HL-60/S4 (cell line): ENCODE measurements around the gene RUNX1.

Experiments used
- in situ Hi-C: fragments of 300-500 bp; cut with MboI; formaldehyde crosslinking; loops from 2 replicates; pipeline ENCODE4 v1.14.3; 2022; ENCODE audit warnings: low sequenced_read_pairs

RUNX1 gene

GRCh38 chr21:35038772-35039319, 10.3 kb downstream of the RUNX1 start:
- in situ Hi-C loops = no loop called here

- in situ Hi-C loops = no loop called here
These were observed 11.7 kb downstream of the RUNX1 start for GRCh38 chr21:35037384-35037765.

- in situ Hi-C loops = no loop called here
These were observed 12.4 kb downstream of the RUNX1 start for GRCh38 chr21:35036465-35037383.

DNA sequence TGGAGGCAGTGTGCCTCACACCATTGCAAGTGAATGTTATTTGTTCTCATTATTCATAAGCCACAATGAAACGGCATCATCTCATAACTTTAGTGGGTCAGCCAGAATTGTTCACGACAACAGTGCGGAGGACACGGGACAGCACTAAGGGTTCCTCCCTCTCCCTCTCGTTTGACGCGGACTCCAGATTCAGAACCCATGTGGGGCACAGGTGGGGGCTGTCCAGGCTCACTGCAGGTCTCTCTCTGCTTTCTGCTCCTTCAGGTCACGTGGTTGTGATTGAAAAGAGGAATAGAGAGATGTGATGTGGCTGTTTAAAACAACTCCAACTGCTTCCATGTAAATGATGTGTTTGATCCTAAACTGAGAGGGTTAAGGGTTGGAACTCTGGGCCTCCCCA, 13.5 kb downstream of the RUNX1 start:
- in situ Hi-C loops = no loop called here

- in situ Hi-C loops = no loop called here
These were observed 14.0 kb downstream of the RUNX1 start for GRCh38 chr21:35035116-35035515.

- in situ Hi-C loops = no loop called here
These were observed 14.7 kb downstream of the RUNX1 start for GRCh38 chr21:35034203-35034926.

DNA sequence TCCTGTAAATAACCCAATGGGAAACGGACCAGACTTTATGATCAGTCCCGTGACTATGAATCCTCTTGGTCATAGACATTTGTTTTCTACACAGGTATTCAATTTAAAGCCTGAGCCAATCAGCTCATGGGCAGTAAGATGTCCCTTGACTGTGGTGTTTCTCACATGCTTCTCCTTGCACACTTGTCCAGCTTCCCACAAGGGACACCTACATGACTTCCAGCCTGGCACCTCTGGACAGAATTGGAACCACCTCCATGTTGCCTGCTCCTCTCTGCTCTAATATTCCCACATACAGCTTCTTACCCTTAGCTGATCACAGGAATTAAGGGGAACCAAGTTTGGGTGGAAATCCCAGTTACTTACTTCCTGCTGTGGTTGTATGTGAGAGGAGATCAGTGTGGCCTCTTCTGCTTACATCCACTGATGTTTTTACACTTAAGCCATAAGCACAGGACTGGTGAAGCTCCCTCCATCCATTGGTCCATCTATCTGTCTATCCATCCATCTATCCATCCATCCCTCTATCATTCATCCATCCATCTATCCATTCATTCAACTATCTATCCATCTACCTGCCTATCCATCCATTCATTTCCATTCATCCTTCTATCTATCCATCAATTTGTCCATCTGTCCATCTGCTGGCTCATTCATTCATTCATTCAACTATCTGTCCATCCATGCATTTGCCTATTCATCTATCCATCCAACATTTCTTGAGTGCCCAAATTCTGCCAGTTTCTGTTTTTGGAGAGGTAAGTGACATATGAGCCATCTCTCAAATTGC, 16.4 kb downstream of the RUNX1 start:
- in situ Hi-C loops = no loop called here

GRCh38 chr21:35028451-35028978, 20.6 kb downstream of the RUNX1 start:
- in situ Hi-C loops = no loop called here

DNA sequence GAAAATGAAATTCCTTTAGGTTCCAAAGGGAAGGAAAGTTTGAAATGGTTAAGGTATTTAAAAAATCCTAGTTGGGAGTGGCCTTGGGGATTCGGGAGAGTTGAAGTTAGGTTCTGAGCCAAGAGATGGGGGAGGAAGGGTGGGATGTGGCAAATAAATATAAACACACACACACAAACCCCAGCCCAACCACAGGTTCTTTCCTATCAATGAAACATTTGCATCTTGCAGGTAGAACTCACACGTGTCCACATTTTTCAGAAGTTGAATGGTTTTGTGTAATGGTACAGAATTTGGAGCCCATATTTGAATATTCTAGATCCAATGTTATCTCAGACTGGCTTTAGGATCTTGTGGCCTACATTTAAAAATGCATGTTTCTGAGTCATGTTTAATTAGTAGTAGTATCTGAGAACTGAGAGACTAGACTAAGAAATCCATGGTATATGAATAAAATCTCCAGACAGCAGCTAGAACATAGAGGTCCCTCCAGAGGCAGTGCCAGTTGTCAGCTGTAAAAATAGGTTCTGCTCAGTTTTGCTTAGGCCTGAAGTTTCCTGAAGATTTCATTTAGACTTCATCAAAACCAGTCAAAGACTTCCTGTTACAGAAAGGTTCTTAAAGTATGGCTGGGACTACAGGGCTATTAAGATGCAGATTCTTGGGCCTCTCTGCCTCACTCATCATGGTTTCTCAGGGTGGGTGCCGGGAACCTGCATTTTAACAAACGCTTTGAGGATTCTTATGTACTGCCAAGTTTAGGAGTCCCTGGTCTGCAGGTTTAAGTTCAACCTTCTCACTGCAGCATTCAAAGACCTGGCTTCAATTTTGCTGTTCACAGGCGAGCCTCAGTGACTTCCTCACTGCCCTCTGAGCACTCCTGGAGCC, 21.3 kb downstream of the RUNX1 start:
- in situ Hi-C loops = no loop called here

GRCh38 chr21:35026617-35027562, 22.2 kb downstream of the RUNX1 start:
- in situ Hi-C loops = no loop called here

- in situ Hi-C loops = no loop called here
These were observed 23.0 kb downstream of the RUNX1 start for GRCh38 chr21:35026153-35026500.

DNA sequence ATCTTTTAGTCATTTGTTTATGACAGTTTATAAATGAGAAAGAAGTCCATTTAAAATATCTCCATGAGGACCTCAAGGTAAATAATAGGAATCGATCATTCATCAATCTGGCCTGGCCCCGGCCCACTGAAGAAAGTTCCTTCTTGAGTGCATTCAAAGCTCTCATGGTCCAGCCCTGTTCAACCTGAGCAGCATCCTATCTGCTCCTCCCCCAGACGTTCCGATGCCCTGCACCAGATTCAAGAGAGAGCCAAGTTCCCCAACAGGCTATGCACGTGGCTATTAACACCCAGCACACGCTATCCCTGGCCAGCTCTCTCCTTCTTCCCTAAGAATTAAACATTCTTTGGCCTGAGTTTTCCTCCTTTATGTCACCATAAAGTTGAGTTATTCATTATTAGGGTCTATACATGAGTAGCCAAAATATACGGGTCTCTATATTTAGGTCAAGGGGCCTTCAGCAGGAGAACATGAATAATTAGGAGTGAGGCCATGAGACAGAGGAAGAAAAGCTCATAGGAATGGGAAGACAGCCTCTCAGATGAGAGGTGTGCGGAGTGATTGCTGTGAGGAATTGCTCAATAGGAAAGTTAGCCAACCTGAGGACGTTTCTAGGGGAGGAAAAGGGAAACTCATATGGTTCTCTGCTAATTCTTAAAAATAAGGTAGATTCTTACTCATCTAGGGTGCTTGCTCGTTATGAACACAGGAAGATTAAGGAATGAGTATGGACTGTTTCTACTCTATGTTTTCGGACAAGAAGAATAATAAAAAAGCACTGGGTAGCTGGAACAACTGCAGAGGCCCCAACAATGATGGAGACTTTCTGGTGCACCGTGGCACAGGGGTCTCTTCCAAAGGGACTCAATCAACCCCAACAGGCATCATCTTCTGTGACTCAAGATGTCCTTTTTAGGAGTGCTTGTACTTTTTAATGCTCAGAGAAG, 23.6 kb downstream of the RUNX1 start:
- in situ Hi-C loops = no loop called here

GRCh38 chr21:35024513-35024912, 24.6 kb downstream of the RUNX1 start:
- in situ Hi-C loops = no loop called here

- in situ Hi-C loops = no loop called here
These were observed 25.1 kb downstream of the RUNX1 start for GRCh38 chr21:35024071-35024420.

DNA sequence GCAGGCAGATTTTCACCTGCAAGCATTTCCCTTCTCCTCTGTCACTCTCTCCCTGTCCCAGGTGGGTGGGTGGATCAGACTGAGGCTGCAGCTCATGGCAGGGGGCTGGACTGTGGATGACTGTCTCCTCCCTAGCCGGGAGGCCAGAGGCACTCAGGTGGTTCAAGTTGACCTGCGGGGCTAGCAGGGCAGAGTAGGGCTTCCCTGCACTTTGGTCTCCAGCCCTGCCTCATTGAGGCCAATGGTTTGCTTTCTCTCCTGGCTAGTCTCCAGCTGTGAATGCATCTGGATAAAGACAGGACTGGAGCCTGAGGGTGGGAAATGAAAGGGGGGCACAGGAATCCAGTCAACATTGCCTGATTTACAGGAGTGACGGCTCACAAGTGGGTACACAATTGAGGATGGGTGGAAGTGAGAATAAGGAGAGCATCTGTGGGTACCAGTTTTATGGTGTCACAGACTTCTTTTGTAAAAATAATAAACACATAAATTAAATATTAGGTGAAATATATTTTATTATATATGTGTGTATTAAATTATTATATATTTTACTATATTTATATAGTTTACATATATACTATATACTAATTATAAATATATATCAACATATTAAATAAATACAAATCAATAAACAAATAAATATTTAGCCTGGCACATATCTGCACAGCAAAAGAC, 25.6 kb downstream of the RUNX1 start:
- in situ Hi-C loops = no loop called here

- in situ Hi-C loops = no loop called here
These were observed 27.6 kb downstream of the RUNX1 start for GRCh38 chr21:35021546-35021945.

- in situ Hi-C loops = no loop called here
These were observed 28.2 kb downstream of the RUNX1 start for GRCh38 chr21:35020902-35021301.
